B cell (primary cell): ENCODE measurements around the gene MSTN. TPM values are rescaled to one million over a fixed set of nuclear protein-coding genes. Genes with fewer than 3 reads are reported as not detected.

Experiments
- ATAC-seq: fragments of 200-7000 bp; cut with Tn5 transposase; one replicate; pipeline ENCODE4 v1.10.0; 2021; ENCODE audit warnings: low read depth, mild to moderate bottlenecking, moderate number of reproducible peaks, moderate library complexity
- CTCF ChIA-PET: fragments of 350-600 bp; sonication (Branson Sonifier 250); formaldehyde crosslinking; loops from one replicate; lab custom pipeline; 2021; ENCODE audit warnings: antibody characterized with exemption, inconsistent platforms; lab: Charles Lee
- POLR2A ChIA-PET: fragments of 350-600 bp; sonication (Branson Sonifier 250); formaldehyde crosslinking; loops from one replicate; lab custom pipeline; 2021; ENCODE audit warnings: antibody characterized with exemption; lab: Charles Lee
- DNase-seq: peaks from one replicate; pipeline ENCODE4 v3.0.0; 2013
- H2AFZ ChIP-seq: 2 replicates; pipeline ENCODE4 v1.6.1; 2012; ENCODE audit warnings: mild to moderate bottlenecking, low read depth, low read length; ENCODE audit not compliant: insufficient read depth, poor library complexity, severe bottlenecking
- H3K27ac ChIP-seq, 2 donors: 1 replicate in 1 of 2; 2 replicates in 1 of 2; pipeline ENCODE4 v1.5.1; 2012 to 2013; ENCODE audit warnings: low read length in 2 of 2, mild to moderate bottlenecking in 2 of 2, moderate library complexity in 1 of 2
- H3K27me3 ChIP-seq, 4 experiments: fragments of 200-600 bp in 1 of 4; sonication (generic) in 1 of 4; replicated peaks in 1 of 4; 1 replicate in 2 of 4; 2 replicates in 2 of 4; pipeline versions ENCODE4 v1.6.1 to v1.7.0; 2013 to 2016; ENCODE audit warnings: low read length in 3 of 4, mild to moderate bottlenecking in 2 of 4, mixed read lengths in 1 of 4, moderate library complexity in 1 of 4; ENCODE audit not compliant: insufficient read depth in 4 of 4, control insufficient read depth in 3 of 4; ENCODE audit errors: control extremely low read depth in 1 of 4
- H3K36me3 ChIP-seq, 2 experiments: replicated peaks in 1 of 2; 1 replicate in 1 of 2; 2 replicates in 1 of 2; pipeline versions ENCODE4 v1.6.1 to v1.7.1; 2013; ENCODE audit warnings: low read length in 1 of 2; ENCODE audit not compliant: insufficient read depth in 2 of 2, control insufficient read depth in 1 of 2; ENCODE audit errors: control extremely low read depth in 1 of 2, extremely low read depth in 1 of 2
- H3K4me1 ChIP-seq, 2 donors: fragments of 200-600 bp in 1 of 2; sonication (generic) in 1 of 2; 1 replicate in 1 of 2; 2 replicates in 1 of 2; pipeline versions ENCODE4 v1.5.1 to v1.6.1; 2013 to 2017; ENCODE audit warnings: low read length in 2 of 2; ENCODE audit not compliant: control insufficient read depth in 2 of 2, insufficient read depth in 2 of 2
- H3K4me2 ChIP-seq: replicated peaks from 2 replicates; pipeline ENCODE3; 2012; ENCODE audit warnings: mild to moderate bottlenecking, low read depth, low read length; ENCODE audit not compliant: poor library complexity, severe bottlenecking
- H3K4me3 ChIP-seq, 5 experiments: fragments of 200-600 bp in 1 of 5; sonication (generic) in 1 of 5; 1 replicate in 3 of 5; 2 replicates in 2 of 5; pipeline versions ENCODE4 v1.5.1 to v1.7.0; 2011 to 2016; ENCODE audit warnings: low read length in 4 of 5, mild to moderate bottlenecking in 4 of 5, low read depth in 2 of 5, control low read depth in 1 of 5, moderate library complexity in 1 of 5; ENCODE audit not compliant: insufficient read depth in 1 of 5; ENCODE audit errors: control extremely low read depth in 1 of 5, extremely low read depth in 1 of 5
- H3K79me2 ChIP-seq: fragments of 200-600 bp; sonication (generic); one replicate; pipeline ENCODE4 v1.6.0; 2016; ENCODE audit warnings: low read length; ENCODE audit not compliant: control insufficient read depth, insufficient read depth
- H3K9ac ChIP-seq: fragments of 200-600 bp; sonication (generic); 2 replicates; pipeline ENCODE4 v1.6.1; 2017; ENCODE audit warnings: mild to moderate bottlenecking, low read length, moderate library complexity
- H3K9me3 ChIP-seq, 3 donors: one replicate each; pipeline versions ENCODE4 v1.6.1 to v1.7.1; 2013; ENCODE audit warnings: low read length in 2 of 3; ENCODE audit not compliant: control insufficient read depth in 2 of 3, insufficient read depth in 1 of 3; ENCODE audit errors: control extremely low read depth in 1 of 3
- H4K20me1 ChIP-seq: 2 replicates; pipeline ENCODE4 v1.6.0; 2012; ENCODE audit warnings: mild to moderate bottlenecking, low read length; ENCODE audit not compliant: insufficient read depth, control insufficient read depth, poor library complexity, severe bottlenecking
- H3K27ac Mint-ChIP-seq: one replicate; pipeline ENCODE4 v1.8.0; 2021; ENCODE audit warnings: mixed read lengths
- H3K27me3 Mint-ChIP-seq: one replicate; pipeline ENCODE4 v1.8.0; 2021; ENCODE audit warnings: mixed read lengths
- H3K4me1 Mint-ChIP-seq: one replicate; pipeline ENCODE4 v1.8.0; 2021; ENCODE audit warnings: mixed read lengths
- H3K4me3 Mint-ChIP-seq: one replicate; pipeline ENCODE4 v1.8.0; 2021; ENCODE audit warnings: mixed read lengths
- H3K9me3 Mint-ChIP-seq: one replicate; pipeline ENCODE4 v1.8.0; 2022; ENCODE audit warnings: mixed read lengths; ENCODE audit not compliant: insufficient read depth
- EZH2 ChIP-seq: IDR thresholded peaks from 2 replicates; pipeline ENCODE4 v1.6.1; 2012; ENCODE audit warnings: borderline replicate concordance, low read depth, mild to moderate bottlenecking, moderate library complexity, low read length; ENCODE audit not compliant: insufficient read depth, poor library complexity, severe bottlenecking
- WGBS: methylation state at CpG from one replicate; pipeline ENCODE4 v1.1.5; 2013; ENCODE audit warnings: missing lambda C conversion rate; ENCODE audit not compliant: insufficient coverage; 5-methylcytosine and 5-hydroxymethylcytosine counted together
- intact Hi-C: fragments of 100-400 bp; cut with micrococcal nuclease; formaldehyde crosslinking; loops from one replicate; pipeline ENCODE4 v1.10.0; 2022
- polyA plus RNA-seq: library from polyadenylated mRNA; depleted of rRNA; stranded (reverse); fragments of >200 nt; gene quantifications from 2 replicates; pipeline ENCODE4 v1.2.3, GENCODE V29; 2012
- total RNA-seq, 2 donors: library from RNA; stranded (reverse); fragments of 120-200 nt in 1 of 2; gene quantifications; 1 replicate in 1 of 2; 2 replicates in 1 of 2; pipeline versions ENCODE4 v1.2.3 to v1.2.4, GENCODE V29; 2013 to 2022
- TF ChIP-seq, protein P1 (sequence below): fragments of 200-600 bp; IDR thresholded peaks from one replicate; pipeline ENCODE4 v1.8.0; 2022; ENCODE audit warnings: antibody characterized with exemption, mild to moderate bottlenecking

MSTN gene
- total and polyA plus RNA-seq, 2 donors (not counting 1 experiment from before 2014, with no cell fraction given) = 0.07 TPM; not detected in 1

DNA sequence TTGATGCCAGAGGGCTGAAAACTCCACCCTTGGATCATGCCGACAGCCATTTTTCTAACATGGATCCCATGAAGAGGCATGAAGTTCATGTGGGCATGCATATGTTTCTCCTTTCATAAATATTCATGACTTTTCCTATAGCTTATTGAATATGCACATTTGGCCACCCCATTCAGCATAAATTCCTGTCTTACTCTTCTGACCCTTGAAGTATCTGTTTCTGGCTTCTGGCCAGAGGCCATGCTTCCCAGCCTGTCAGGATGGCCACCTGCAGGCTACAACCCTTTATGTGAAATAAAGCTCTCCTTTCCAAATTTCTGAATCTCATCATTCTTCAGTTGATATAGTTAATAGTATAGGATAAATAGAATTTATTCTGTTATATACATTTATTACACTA lies 19.6 kb upstream of the MSTN start:
- no peak overlapping the region for H3K4me2 ChIP-seq
- CTCF ChIA-PET = interaction anchor here (0.6 kb wide), 1 partner anchor 668 kb away, joined by 3 read pairs; no protein-coding TSS in a partner anchor
- no peak for DNase-seq
- Mint-ChIP-seq H3K27ac (no peak overlapping the region), H3K27me3 (peaks cover 12% of the 10 kb centered on the region), H3K4me3 (no peak overlapping the region), H3K4me1 (no peaks in the 10 kb centered on the region), H3K9me3 (no peaks in the 10 kb centered on the region)
- POLR2A ChIA-PET = no interaction called here
- intact Hi-C loops = loop anchor here (10.0 kb wide), 1 partner anchor 603 kb away; no protein-coding TSS in a partner anchor
- H3K36me3 ChIP-seq = no peaks in the 10 kb centered on the region
- H3K79me2 ChIP-seq = no peaks in the 10 kb centered on the region
- no peak for ATAC-seq
- H3K4me3 ChIP-seq = no peak overlapping the region
- peaks cover 0 to 4% (median 0%) of the 10 kb centered on the region in 3 donors for H3K9me3 ChIP-seq
- TF ChIP-seq, protein P1, sequence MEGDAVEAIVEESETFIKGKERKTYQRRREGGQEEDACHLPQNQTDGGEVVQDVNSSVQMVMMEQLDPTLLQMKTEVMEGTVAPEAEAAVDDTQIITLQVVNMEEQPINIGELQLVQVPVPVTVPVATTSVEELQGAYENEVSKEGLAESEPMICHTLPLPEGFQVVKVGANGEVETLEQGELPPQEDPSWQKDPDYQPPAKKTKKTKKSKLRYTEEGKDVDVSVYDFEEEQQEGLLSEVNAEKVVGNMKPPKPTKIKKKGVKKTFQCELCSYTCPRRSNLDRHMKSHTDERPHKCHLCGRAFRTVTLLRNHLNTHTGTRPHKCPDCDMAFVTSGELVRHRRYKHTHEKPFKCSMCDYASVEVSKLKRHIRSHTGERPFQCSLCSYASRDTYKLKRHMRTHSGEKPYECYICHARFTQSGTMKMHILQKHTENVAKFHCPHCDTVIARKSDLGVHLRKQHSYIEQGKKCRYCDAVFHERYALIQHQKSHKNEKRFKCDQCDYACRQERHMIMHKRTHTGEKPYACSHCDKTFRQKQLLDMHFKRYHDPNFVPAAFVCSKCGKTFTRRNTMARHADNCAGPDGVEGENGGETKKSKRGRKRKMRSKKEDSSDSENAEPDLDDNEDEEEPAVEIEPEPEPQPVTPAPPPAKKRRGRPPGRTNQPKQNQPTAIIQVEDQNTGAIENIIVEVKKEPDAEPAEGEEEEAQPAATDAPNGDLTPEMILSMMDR = no peak
- TF ChIP-seq EZH2 = no peak
- no peaks in the 10 kb centered on the region for H3K4me1 ChIP-seq
- no peak overlapping the region for H3K27ac ChIP-seq
- no peak overlapping the region for H3K9ac ChIP-seq
- no CpG with 5 or more reads among the region's 1 CpG for whole genome bisulfite sequencing
- H3K27me3 ChIP-seq = no peaks in the 10 kb centered on the region
- no peaks in the 10 kb centered on the region for H4K20me1 ChIP-seq
- no peak overlapping the region for H2AFZ ChIP-seq

DNA sequence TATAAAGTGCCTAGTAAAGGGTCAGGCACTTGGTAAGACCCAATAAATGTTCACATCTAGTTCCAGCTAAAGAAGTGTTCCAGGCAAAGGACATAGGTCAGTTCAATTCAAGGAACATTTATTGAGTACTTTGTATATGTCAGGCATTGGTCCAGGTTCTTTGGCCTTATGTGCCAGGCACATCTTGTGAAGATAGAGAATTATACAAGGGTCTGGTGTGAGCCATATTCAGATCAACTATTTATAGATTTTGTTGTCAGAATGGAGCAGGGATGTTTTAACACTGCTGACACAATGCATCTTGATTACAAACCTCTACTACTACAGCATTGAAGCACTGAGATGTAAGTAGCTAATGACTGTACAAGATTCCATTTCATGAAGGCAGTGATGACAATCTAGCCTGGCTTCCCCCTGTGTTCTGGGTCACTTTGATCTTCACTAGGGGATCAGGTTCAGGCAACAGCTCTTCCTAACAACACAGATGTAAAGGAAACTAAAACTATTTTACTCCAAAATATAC lies 18.1 kb upstream of the MSTN start:
- Histone ChIP-seq H3K4me1 (no peaks in the 10 kb centered on the region), H3K27me3 (no peaks in the 10 kb centered on the region), H3K9me3 (peaks cover 0 to 4% (median under 1%) of the 10 kb centered on the region in 3 donors), H3K79me2 (no peaks in the 10 kb centered on the region), H3K27ac (no peak overlapping the region), H3K36me3 (no peaks in the 10 kb centered on the region), H3K4me3 (no peak overlapping the region), H3K9ac (no peak overlapping the region), H3K4me2 (no peak overlapping the region), H4K20me1 (no peaks in the 10 kb centered on the region), H2AFZ (no peak overlapping the region)
- peaks cover 12% of the 10 kb centered on the region for H3K27me3 Mint-ChIP-seq
- CTCF ChIA-PET = interaction anchor here (0.6 to 0.8 kb wide), 2 partner anchors 8 to 10 kb away, joined by 3 to 4 read pairs; no protein-coding TSS in a partner anchor
- DNase-seq = no peak
- H3K9me3 Mint-ChIP-seq = no peaks in the 10 kb centered on the region
- no peak overlapping the region for H3K27ac Mint-ChIP-seq
- H3K4me1 Mint-ChIP-seq = no peaks in the 10 kb centered on the region
- no peak overlapping the region for H3K4me3 Mint-ChIP-seq
- POLR2A ChIA-PET = no interaction called here
- intact Hi-C loops = loop anchor here (10.0 kb wide), 1 partner anchor 604 kb away; no protein-coding TSS in a partner anchor
- no peak for ATAC-seq
- TF ChIP-seq EZH2 = no peak
- TF ChIP-seq, protein P1 = no peak
